ENCODE data around the gene TULP4.

The TULP4 gene

GRCh38 chr6:158414851-158415262, 102.6 kb downstream of the TULP4 start:
- DNase-seq (ENCODE audit: low read depth in 2 of 2, low spot score in 1 of 2), result no peak

- no peak for DNase-seq (ENCODE audit: low read depth in 2 of 2, low spot score in 1 of 2)
These were observed 103.4 kb downstream of the TULP4 start for GRCh38 chr6:158415666-158416065.

DNA sequence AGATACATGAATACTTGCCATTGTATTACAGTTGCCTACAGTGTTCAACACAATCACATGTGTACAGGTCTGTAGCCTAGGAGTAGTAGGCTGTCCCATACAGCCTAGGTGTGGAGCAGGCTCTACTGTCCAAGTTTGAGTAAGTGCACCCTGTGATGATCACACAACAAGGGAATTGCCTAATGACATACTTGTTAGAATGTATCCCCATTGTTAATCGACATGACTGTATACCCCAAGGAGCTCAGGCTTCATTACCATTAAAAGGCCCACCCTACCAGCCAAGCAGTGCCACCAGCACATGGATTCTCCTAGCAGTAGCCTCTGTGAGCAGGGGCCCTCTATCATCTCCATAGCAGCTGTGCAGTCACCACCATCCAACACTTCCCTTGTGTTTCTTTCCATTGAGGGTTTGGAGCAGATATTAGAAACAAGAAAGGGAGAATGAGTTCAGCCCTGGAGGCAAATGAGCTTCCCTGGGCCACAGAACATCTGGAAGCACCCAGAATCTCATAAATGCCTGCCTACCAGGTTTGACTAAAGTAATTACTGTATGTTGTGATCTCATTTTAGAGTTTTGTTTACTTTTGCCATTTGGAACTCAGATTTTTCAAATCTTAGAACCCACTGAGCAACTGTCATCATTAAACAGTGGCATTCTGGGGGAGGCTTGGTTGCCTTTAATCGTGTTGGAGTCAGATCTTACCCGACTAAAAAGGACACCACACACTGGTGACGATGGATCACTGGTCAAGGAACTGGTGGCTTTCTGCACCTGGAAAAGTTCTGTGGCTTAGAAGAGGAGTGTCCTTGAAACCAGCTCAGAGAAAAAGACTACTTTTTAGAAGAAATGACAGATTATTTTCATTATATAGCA, 104.9 kb downstream of the TULP4 start:
- DNase-seq (ENCODE audit: low read depth in 2 of 2, low spot score in 1 of 2), result no peak

DNA sequence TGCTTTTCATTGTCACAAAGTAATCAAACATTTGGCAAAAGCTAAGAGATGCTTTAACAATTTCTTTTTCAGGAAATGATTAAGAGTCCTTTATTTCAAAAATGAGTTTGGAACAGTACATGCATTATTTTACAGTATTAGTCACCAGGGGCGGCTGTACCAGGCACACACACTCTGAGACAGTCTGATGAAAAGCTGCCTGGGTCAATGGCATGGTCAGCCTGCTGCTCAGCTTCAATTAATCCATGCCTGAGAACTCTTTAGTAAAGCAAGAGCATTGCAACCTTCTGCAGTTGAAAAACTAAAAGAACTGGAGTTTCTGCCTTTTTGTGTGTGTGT, 105.5 kb downstream of the TULP4 start:
- no peak for DNase-seq (ENCODE audit: low read depth in 2 of 2, low spot score in 1 of 2)

GRCh38 chr6:158418501-158418900, 106.2 kb downstream of the TULP4 start:
- no peak for DNase-seq (ENCODE audit: low read depth in 2 of 2, low spot score in 1 of 2)

GRCh38 chr6:158419339-158419909, 107.2 kb downstream of the TULP4 start:
- no peak for DNase-seq (ENCODE audit: low read depth in 2 of 2, low spot score in 1 of 2)

GRCh38 chr6:158421381-158421780, 109.1 kb downstream of the TULP4 start:
- no peak for DNase-seq (ENCODE audit: low read depth in 2 of 2, low spot score in 1 of 2)

DNA sequence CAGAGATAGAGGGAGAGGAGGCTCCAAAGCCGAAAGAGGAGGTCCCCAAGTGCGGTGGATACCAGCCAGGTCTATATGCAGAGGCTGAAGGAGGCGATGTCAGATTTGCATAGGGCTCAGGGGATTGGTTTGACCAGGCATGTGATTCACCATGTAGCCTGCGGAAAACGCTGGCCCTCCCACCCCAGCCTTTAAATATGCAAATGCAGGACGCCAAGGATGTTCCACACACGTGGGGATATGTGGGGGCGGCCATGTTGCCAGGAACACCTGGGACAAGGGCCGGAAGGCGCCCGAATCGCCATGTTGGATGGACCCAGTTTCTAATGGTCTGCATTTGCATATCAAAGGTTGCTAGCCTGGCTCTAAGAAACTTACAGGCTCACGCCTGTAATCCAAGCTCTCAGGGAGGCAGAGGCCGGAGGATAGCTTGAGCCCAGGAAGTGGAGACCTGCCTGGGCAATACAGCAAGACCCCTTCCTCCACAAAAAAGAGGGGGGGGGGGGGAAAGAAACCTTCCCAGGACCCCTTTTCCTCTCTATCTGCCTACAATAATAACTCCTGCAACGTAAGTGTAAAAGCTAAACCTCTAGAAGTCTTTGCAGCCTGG, 110.5 kb downstream of the TULP4 start:
- DNase-seq (ENCODE audit: low read depth in 2 of 2, low spot score in 1 of 2), result no peak

- DNase-seq (ENCODE audit: low read depth in 2 of 2, low spot score in 1 of 2), result no peak
These were observed 118.8 kb downstream of the TULP4 start for GRCh38 chr6:158431036-158431435.

DNA sequence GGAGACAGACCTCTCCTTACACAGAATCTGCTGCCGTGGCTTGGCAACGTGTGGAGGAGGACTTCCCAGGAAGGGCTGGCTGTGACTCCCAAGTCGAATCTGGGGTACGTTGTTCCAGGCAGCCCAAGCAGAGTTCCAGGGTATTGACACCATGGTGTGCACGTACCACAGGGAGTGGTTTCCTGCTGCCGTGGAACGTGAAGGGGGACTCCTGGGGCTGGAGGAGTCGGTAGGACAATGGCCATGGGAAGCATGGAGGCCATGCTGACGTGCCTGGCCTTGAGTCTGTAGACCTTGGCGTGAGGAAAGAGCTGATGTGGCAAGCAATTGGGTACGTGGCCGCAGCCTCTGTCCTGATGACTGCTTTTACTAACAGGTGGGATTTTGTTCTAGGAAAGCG, 119.3 kb downstream of the TULP4 start:
- DNase-seq (ENCODE audit: low read depth in 2 of 2, low spot score in 1 of 2), result no peak

DNA sequence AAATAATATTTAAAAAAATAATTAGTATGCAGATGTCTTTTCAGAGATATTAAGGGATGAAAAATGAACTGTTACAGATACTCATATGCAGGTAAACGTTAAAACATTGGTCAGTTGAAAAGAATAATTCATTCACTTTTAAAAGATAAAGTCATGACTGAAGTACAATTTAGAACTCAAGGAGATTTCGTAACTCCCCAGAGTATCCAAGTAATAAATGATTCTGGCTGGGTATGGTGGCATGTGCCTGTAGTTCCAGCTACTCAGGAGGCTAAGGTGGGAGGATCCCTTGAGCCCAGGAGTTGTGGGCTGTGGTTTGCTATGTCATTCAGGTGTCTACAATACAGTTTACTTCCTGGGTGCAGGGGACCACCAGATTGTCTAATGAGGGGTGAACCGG, 125.3 kb downstream of the TULP4 start:
- no peak for DNase-seq (ENCODE audit: low read depth in 2 of 2, low spot score in 1 of 2)

- no peak for DNase-seq (ENCODE audit: low read depth in 2 of 2, low spot score in 1 of 2)
These were observed 126.0 kb downstream of the TULP4 start for GRCh38 chr6:158438226-158438625.

- DNase-seq (ENCODE audit: low read depth in 2 of 2, low spot score in 1 of 2), result no peak
These were observed 127.0 kb downstream of the TULP4 start for GRCh38 chr6:158439255-158439654.

DNA sequence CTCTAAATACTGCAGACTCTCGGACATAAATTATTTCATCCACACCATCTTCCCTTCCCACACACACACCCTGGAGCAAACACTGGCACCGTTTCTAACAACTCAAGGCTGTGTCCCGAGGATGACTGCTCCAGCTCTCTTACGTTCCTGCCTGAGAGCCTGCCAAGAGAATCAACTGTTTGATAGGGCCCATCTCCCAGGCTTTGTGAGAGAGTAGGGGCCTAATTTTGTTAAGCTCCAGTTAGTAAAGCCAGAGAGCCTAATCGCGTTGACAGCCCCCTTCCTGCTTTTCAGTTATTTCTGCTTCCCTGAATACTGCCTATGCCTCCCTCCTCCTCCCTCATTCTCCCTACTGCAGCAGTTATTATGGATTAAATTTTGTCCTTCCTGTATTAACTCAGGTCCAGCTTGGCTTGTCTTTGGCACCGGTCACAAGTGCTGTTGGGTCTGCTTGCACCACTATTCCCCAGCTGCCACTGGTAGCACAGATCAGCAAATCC, 129.5 kb downstream of the TULP4 start:
- no peak for DNase-seq (ENCODE audit: low read depth in 2 of 2, low spot score in 1 of 2)

GRCh38 chr6:158442306-158442705, 130.0 kb downstream of the TULP4 start:
- no peak for DNase-seq (ENCODE audit: low read depth in 2 of 2, low spot score in 1 of 2)

GRCh38 chr6:158445426-158446085, 133.3 kb downstream of the TULP4 start:
- no peak for DNase-seq (ENCODE audit: low read depth in 2 of 2, low spot score in 1 of 2)

- no peak for DNase-seq (ENCODE audit: low read depth in 2 of 2, low spot score in 1 of 2)
These were observed 136.6 kb downstream of the TULP4 start for GRCh38 chr6:158448856-158449255.

DNA sequence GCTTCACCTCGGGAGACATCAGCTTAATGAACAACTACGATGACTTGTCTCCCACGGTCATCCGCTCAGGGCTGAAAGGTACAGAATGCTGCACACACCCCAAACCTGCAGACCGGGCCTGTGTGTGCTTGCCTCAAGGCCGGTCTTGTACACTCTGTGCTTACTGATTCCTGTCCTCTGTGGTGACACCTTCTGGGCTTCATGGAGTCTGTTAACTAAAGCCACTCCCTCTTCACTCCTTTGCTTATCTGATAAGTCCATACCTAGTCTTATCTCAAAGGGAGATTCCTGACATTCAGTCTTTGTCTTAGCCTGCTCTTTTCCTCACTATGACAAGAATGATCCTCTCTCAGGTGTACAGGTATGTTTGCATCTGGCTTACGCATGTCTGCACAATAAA, 139.9 kb downstream of the TULP4 start:
- no peak for DNase-seq (ENCODE audit: low read depth in 2 of 2, low spot score in 1 of 2)

GRCh38 chr6:158457131-158457530, 144.9 kb downstream of the TULP4 start:
- DNase-seq (ENCODE audit: low read depth in 2 of 2, low spot score in 1 of 2), result no peak

DNA sequence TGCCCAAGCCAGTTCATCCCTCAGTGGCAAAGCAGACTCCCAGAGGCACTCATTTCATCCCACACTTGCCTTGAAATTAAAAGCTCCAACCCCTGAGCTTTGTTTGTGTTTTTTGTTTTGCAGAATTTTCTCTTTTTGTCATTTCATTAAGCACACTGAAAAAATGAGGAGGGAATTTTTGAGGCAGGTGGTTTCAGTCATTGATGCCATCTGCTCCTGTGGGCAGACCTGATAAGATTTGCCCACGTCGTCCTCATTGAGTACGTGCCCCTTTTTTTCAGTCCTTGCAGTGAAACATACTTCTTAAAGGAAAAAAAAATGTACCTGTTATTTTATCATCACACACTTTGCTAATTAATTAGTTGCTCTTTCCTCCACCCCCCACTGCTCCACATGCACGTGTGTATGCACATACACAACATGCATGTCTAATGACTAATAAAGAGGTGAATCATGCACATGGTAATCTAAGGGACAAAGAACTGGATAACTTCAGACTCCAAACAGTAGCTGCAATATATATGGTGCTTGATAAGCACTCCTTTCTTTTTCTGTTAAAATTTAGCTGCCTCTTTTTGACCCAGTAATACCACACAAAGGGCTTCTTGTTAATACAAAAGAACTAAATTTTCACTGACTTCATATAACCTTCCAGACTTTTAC, 145.5 kb downstream of the TULP4 start:
- no peak for DNase-seq (ENCODE audit: low read depth in 2 of 2, low spot score in 1 of 2)

DNA sequence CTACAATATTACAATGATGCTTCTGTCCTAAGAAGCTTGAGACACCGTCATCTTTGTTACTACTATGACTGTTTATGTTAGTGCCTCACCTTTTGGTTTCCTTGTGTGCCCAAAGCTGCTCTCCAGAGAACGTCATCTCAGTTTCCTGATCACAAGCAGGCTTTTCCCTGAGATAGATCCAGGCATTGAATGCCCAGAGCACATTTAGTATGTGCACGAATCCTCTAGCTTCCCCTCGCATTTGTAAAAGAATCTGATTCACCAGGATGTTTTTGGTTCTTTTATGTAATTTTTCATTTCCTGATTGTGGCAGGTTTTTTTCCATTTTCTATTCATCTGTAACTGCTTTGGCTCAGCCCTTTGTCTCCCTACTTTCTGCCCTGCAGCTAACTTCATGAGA, 147.5 kb downstream of the TULP4 start:
- no peak for DNase-seq (ENCODE audit: low read depth in 2 of 2, low spot score in 1 of 2)

Data from stimulated activated CD8-positive, alpha-beta memory T cell treated with anti-CD3 and anti-CD28 coated beads, Interleukin-4, amount 100 ng/mL, for 4 hours (primary cell).